DND-41 (cell line): ENCODE measurements around the gene EEF1AKMT2.

ENCODE experiments used
- ATAC-seq: fragments of 200-7000 bp; cut with Tn5 transposase; 3 replicates; pipeline ENCODE4 v1.9.1; 2021; ENCODE audit warnings: low read depth; ENCODE audit not compliant: insufficient read depth
- DNase-seq: peaks from one replicate; pipeline ENCODE4 v3.0.0-alpha.2; 2020
- H2AFZ ChIP-seq: 2 replicates; pipeline ENCODE4 v1.6.0; 2012; ENCODE audit warnings: low read depth, low read length
- H3K27ac ChIP-seq: 2 replicates; pipeline ENCODE4 v1.5.1; 2012; ENCODE audit warnings: low read length, inconsistent platforms
- H3K27me3 ChIP-seq: fragments of 200-600 bp; sonication (generic); 2 replicates; pipeline ENCODE4 v1.6.0; 2012; ENCODE audit warnings: low read length, mild to moderate bottlenecking, inconsistent platforms; ENCODE audit not compliant: insufficient read depth, poor library complexity
- H3K36me3 ChIP-seq: 2 replicates; pipeline ENCODE4 v1.5.1; 2012; ENCODE audit warnings: low read length, inconsistent platforms; ENCODE audit not compliant: insufficient read depth
- H3K4me1 ChIP-seq: 2 replicates; pipeline ENCODE4 v1.5.1; 2012; ENCODE audit warnings: mild to moderate bottlenecking, low read length; ENCODE audit not compliant: insufficient read depth
- H3K4me2 ChIP-seq: 2 replicates; pipeline ENCODE4 v1.6.0; 2012; ENCODE audit warnings: mild to moderate bottlenecking, moderate library complexity, low read length, inconsistent platforms; ENCODE audit not compliant: insufficient read depth
- H3K4me3 ChIP-seq, 2 experiments: fragments of 200-600 bp in 1 of 2; shearing (Covaris generic) in 1 of 2; 2 replicates each; pipeline ENCODE4 v1.5.1; 2012 to 2016; ENCODE audit warnings: inconsistent platforms in 2 of 2, low read length in 2 of 2, mild to moderate bottlenecking in 2 of 2, low read depth in 1 of 2, moderate library complexity in 1 of 2
- H3K79me2 ChIP-seq: 2 replicates; pipeline ENCODE4 v1.6.0; 2012; ENCODE audit warnings: low read length, inconsistent platforms; ENCODE audit not compliant: insufficient read depth
- H3K9ac ChIP-seq: 2 replicates; pipeline ENCODE4 v1.6.0; 2012; ENCODE audit warnings: low read depth, mild to moderate bottlenecking, inconsistent platforms, low read length, moderate library complexity
- H3K9me3 ChIP-seq: 2 replicates; pipeline ENCODE4 v1.5.1; 2012; ENCODE audit warnings: low read length, moderate library complexity, mild to moderate bottlenecking, inconsistent platforms; ENCODE audit not compliant: insufficient read depth, severe bottlenecking
- H4K20me1 ChIP-seq: 2 replicates; pipeline ENCODE4 v1.6.0; 2012; ENCODE audit warnings: low read length; ENCODE audit not compliant: insufficient read depth
- CTCF ChIP-seq: IDR thresholded peaks from 2 replicates; pipeline ENCODE4 v1.5.1; 2012; ENCODE audit warnings: borderline replicate concordance, low read length, moderate library complexity, mild to moderate bottlenecking; ENCODE audit not compliant: poor library complexity, severe bottlenecking; ENCODE audit errors: extremely low read depth
- EZH2 ChIP-seq: IDR thresholded peaks from 3 replicates; pipeline ENCODE4 v1.6.1; 2012; ENCODE audit warnings: borderline replicate concordance, low read depth, mild to moderate bottlenecking, moderate library complexity, low read length, inconsistent platforms; ENCODE audit not compliant: severe bottlenecking

Gene EEF1AKMT2

GRCh38 chr10:124737708-124738107 lies 54.0 kb downstream of the EEF1AKMT2 start:
- Histone ChIP-seq H3K27me3 (no peaks in the 10 kb centered on the region), H2AFZ (no peak overlapping the region), H3K4me2 (peak overlapping the region; percentile 69), H3K4me1 (peaks cover 100% of the 10 kb centered on the region), H3K9me3 (no peaks in the 10 kb centered on the region), H3K9ac (peak overlapping the region; percentile 90), H3K36me3 (peaks cover 31% of the 10 kb centered on the region), H3K79me2 (peaks cover 100% of the 10 kb centered on the region), H4K20me1 (peaks cover 66% of the 10 kb centered on the region), H3K4me3 (no peak overlapping the region; a peak in 1 of 4 replicates), H3K27ac (peak overlapping the region; percentile 84)
- DNase-seq = no peak
- no peak for ATAC-seq
- TF ChIP-seq CTCF = no peak

- Histone ChIP-seq H3K27me3 (no peaks in the 10 kb centered on the region), H3K9me3 (no peaks in the 10 kb centered on the region), H3K4me1 (peaks cover 99% of the 10 kb centered on the region), H2AFZ (no peak overlapping the region), H3K4me2 (0 out of 2 replicates have a peak overlapping the region, but pooled peaks have one; percentile 69), H3K4me3 (no peak overlapping the region), H3K9ac (peak overlapping the region; percentile 90), H3K79me2 (peaks cover 100% of the 10 kb centered on the region), H4K20me1 (peaks cover 66% of the 10 kb centered on the region), H3K27ac (peak overlapping the region; percentile 84), H3K36me3 (peaks cover 36% of the 10 kb centered on the region)
- TF ChIP-seq CTCF (no peak), EZH2 (no peak)
- DNase-seq = no peak
- ATAC-seq = no peak
Observed at GRCh38 chr10:124737221-124737620, 54.5 kb downstream of the EEF1AKMT2 start.

- no peak for ATAC-seq
- H4K20me1 ChIP-seq = peaks cover 67% of the 10 kb centered on the region
- peak overlapping the region; percentile 60 for H3K4me2 ChIP-seq
- H3K36me3 ChIP-seq = peaks cover 42% of the 10 kb centered on the region
- peaks cover 100% of the 10 kb centered on the region for H3K79me2 ChIP-seq
- no peaks in the 10 kb centered on the region for H3K9me3 ChIP-seq
- peak overlapping the region; percentile 90 for H3K9ac ChIP-seq
- no peak for TF ChIP-seq EZH2
- TF ChIP-seq CTCF = no peak
- H3K4me1 ChIP-seq = peaks cover 99% of the 10 kb centered on the region
- H2AFZ ChIP-seq = no peak overlapping the region
- peak overlapping the region; percentile 84 for H3K27ac ChIP-seq
- no peaks in the 10 kb centered on the region for H3K27me3 ChIP-seq
- no peak for DNase-seq
- H3K4me3 ChIP-seq = no peak overlapping the region
Observed at GRCh38 chr10:124736491-124737136, 55.1 kb downstream of the EEF1AKMT2 start.
